HepG2 (cell line): ENCODE results near the gene TOMM40L. TPM values are rescaled to one million over a fixed set of nuclear protein-coding genes. Genes with fewer than 3 reads are reported as not detected.

ENCODE experiments used
- CENPBD1 ChIP-seq: sonication (generic); formaldehyde crosslinking; IDR thresholded peaks from 2 replicates; pipeline ENCODE4 v1.8.0; 2022; ENCODE audit warnings: missing genetic modification reagents, low read depth, mild to moderate bottlenecking, borderline replicate concordance
- E2F5 ChIP-seq: sonication (generic); formaldehyde crosslinking; conservative IDR thresholded peaks from 2 replicates; pipeline ENCODE4 v1.4.0; 2020; ENCODE audit warnings: missing genetic modification reagents
- FOXP4 ChIP-seq: sonication (generic); formaldehyde crosslinking; IDR thresholded peaks from 2 replicates; pipeline ENCODE4 v1.4.0; 2020; ENCODE audit warnings: missing genetic modification reagents
- FUBP1 ChIP-seq: sonication (generic); formaldehyde crosslinking; IDR thresholded peaks from 2 replicates; pipeline ENCODE4 v1.5.1; 2020; ENCODE audit warnings: missing genetic modification reagents, mild to moderate bottlenecking, borderline replicate concordance
- JARID2 ChIP-seq: sonication (generic); formaldehyde crosslinking; IDR thresholded peaks from 2 replicates; pipeline ENCODE4 v1.8.1; 2023; ENCODE audit warnings: missing genetic modification reagents, inconsistent platforms; ENCODE audit not compliant: insufficient replicate concordance
- PHF20 ChIP-seq: sonication (generic); formaldehyde crosslinking; IDR thresholded peaks from 2 replicates; pipeline ENCODE4 v1.5.0; 2020; ENCODE audit warnings: mild to moderate bottlenecking, missing genetic modification reagents
- PLRG1 ChIP-seq: fragments of 450-650 bp; conservative IDR thresholded peaks from 2 replicates; pipeline ENCODE4 v1.6.1; 2016
- RARA ChIP-seq: IDR thresholded peaks from 2 replicates; pipeline ENCODE4 v1.6.1; 2016; ENCODE audit warnings: missing genetic modification reagents, missing compliant biosample characterization
- RBAK ChIP-seq: sonication (generic); formaldehyde crosslinking; IDR thresholded peaks from 2 replicates; pipeline ENCODE4 v1.5.1; 2020; ENCODE audit warnings: mild to moderate bottlenecking, missing genetic modification reagents
- RERE ChIP-seq: IDR thresholded peaks from 2 replicates; pipeline ENCODE4 v1.6.1; 2016; ENCODE audit warnings: low read depth, missing genetic modification reagents, missing compliant biosample characterization
- SMARCE1 ChIP-seq: fragments of 450-650 bp; IDR thresholded peaks from 2 replicates; pipeline ENCODE4 v1.6.1; 2017; ENCODE audit warnings: borderline replicate concordance
- TARDBP ChIP-seq: sonication (generic); formaldehyde crosslinking; IDR thresholded peaks from 2 replicates; pipeline ENCODE4 v1.8.0; 2022; ENCODE audit warnings: mild to moderate bottlenecking, missing genetic modification reagents
- TSC22D2 ChIP-seq: sonication (generic); formaldehyde crosslinking; IDR thresholded peaks from 2 replicates; pipeline ENCODE4 v1.5.1; 2020; ENCODE audit warnings: missing genetic modification reagents, mild to moderate bottlenecking, borderline replicate concordance
- ZNF180 ChIP-seq: sonication (generic); formaldehyde crosslinking; IDR thresholded peaks from 2 replicates; pipeline ENCODE4 v1.4.0; 2020; ENCODE audit warnings: low read depth, missing genetic modification reagents, borderline replicate concordance
- ZNF263 ChIP-seq: sonication (generic); formaldehyde crosslinking; IDR thresholded peaks from 2 replicates; pipeline ENCODE4 v1.4.0; 2020; ENCODE audit warnings: missing genetic modification reagents
- ZNF468 ChIP-seq: sonication (generic); formaldehyde crosslinking; IDR thresholded peaks from 2 replicates; pipeline ENCODE4 v1.8.0; 2022; ENCODE audit warnings: mild to moderate bottlenecking, moderate library complexity, missing genetic modification reagents
- ZXDC ChIP-seq: sonication (generic); formaldehyde crosslinking; IDR thresholded peaks from 2 replicates; pipeline ENCODE4 v1.5.0; 2020; ENCODE audit warnings: mild to moderate bottlenecking, missing genetic modification reagents
- polyA plus RNA-seq, 8 experiments: library from polyadenylated mRNA; depleted of rRNA in 3 of 8; stranded (reverse) in 7 of 8; unstranded in 1 of 8; fragments of >200 nt; fragmentation: Illumina TruSeq in 4 of 8; extraction: Trizol in 4 of 8; gene quantifications; 2 replicates each; pipeline versions ENCODE4 v1.2.1 to v1.2.3, GENCODE V29; 2011 to 2016; ENCODE audit warnings: low read depth in 4 of 8, missing spikeins in 1 of 8, mixed read lengths in 1 of 8; ENCODE audit not compliant: insufficient read depth in 1 of 8
- total RNA-seq, 5 experiments: library from RNA; depleted of rRNA; stranded (reverse); fragments of >200 nt; fragmentation: Illumina TruSeq; extraction: Trizol; gene quantifications; 2 replicates each; pipeline ENCODE4 v1.2.3, GENCODE V29; 2016; ENCODE audit warnings: low read depth in 1 of 5

The TOMM40L gene
- total and polyA plus RNA-seq, 2 of the 13 experiments (the other 11 are each of a cell fraction or from before 2014, with no cell fraction given), result 14.1 to 26.2 TPM

- TF ChIP-seq ZNF180 (CRISPR knock-in tag) (no peak), TARDBP (CRISPR knock-in tag) (peak; percentile 77; the same call in 1 of the 2 replicates), ZXDC (CRISPR knock-in tag) (no peak), CENPBD1 (CRISPR knock-in tag) (no peak), PHF20 (no peak), ZNF468 (no peak), SMARCE1 (no peak), RARA (CRISPR knock-in tag) (peak; percentile 97), ZNF263 (CRISPR knock-in tag) (no peak), RERE (CRISPR knock-in tag) (0 out of 2 replicates have a peak, but pooled peaks have one; percentile 28), TSC22D2 (CRISPR knock-in tag) (no peak), E2F5 (no peak), PLRG1 (no peak), FUBP1 (CRISPR knock-in tag) (no peak), JARID2 (CRISPR knock-in tag) (no peak), RBAK (CRISPR knock-in tag) (no peak), FOXP4 (CRISPR knock-in tag) (no peak)
These were observed 12.2 kb downstream of the TOMM40L start, which contains the start of gene NR1I3 (continued) for GRCh38 chr1:161238039-161238473.
